Measurements from ENCODE around the gene SMIM41. TPM values are rescaled to one million over a fixed set of nuclear protein-coding genes. Genes with fewer than 3 reads are reported as not detected.

Gene SMIM41
- total and polyA plus RNA-seq, 2 experiments from 2014 or later, result not detected

DNA sequence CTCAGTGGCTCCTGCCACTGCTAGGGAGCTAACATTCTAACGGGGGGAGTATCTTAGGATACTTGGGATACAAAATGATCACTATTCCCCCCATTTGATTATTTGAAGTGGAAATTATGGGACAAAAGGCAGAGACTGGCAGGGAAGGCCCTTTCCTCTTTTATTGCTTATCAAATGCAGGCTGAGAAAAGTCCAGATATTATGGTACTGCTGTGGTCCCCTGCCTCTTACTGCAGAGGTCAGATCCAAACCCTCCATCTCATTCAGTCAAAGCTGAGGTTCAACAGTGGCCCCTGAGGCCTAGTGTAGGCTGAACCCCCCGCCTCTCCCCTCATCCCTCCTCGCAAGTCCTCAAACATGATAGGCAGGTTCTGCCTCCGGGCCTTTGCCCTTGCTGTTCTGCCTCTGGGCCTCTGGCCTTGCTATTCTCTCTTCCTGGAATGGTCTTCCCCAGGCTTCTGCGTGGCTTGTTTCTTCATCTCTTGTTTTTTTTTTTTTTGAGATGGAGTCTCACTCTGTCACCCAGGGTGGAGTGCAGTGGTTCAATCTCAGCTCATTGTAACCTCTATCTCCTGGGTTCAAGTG is 78.2 kb downstream of the SMIM41 start:
- Histone ChIP-seq H3K79me2 (ENCODE audit: insufficient read depth) (no peaks in the 10 kb centered on the region), H3K4me1 (ENCODE audit: insufficient read depth) (peaks cover 6% of the 10 kb centered on the region), H3K4me3 (no peak overlapping the region), H3K36me3 (ENCODE audit: low read depth) (no peaks in the 10 kb centered on the region), H3K27ac (no peak overlapping the region), H2AFZ (no peak overlapping the region), H3K9me2 (ENCODE audit: insufficient read depth) (no peaks in the 10 kb centered on the region), H4K20me1 (ENCODE audit: insufficient read depth) (no peaks in the 10 kb centered on the region), H3F3A (ENCODE audit: insufficient read depth) (no peaks in the 10 kb centered on the region), H3K27me3 (replicated peaks; ENCODE audit: insufficient read depth) (no peaks in the 10 kb centered on the region), H3K9me3 (ENCODE audit: low read depth) (no peaks in the 10 kb centered on the region), H3K4me2 (ENCODE audit: unreplicated experiment) (no peak overlapping the region), H3K9ac (no peak overlapping the region)
- in situ Hi-C loops (cut with MboI), result loop anchor here (10.0 kb wide), 1 partner anchor 717 kb away; no protein-coding TSS in a partner anchor
- DNase-seq, result no peak
- TF ChIP-seq EZH2phosphoT487 (IDR thresholded peaks at IDR 0.05; ENCODE audit: insufficient read depth, low read depth), result no peak
- no peak for TF ChIP-seq EZH2 (IDR thresholded peaks at IDR 0.05; ENCODE audit: insufficient read depth, poor library complexity, severe bottlenecking)
- WGBS, 2 experiments (ENCODE audit: low coverage in 1 of 2, low lambda C conversion rate in 2 of 2, missing lambda C conversion rate in 2 of 2), result 71 to 74% methylated on average over 5 of the region's 5 CpGs

Other genes with a start within 250 kb of the SMIM41 start
- gene FIGNL2, start 231.0 kb upstream of the SMIM41 start, total RNA-seq (2014; rRNA removed; shearing (Covaris generic)), result 0.32 and 0.76 TPM in 2 replicates
- 0.13 and 0.23 TPM in 2 replicates for gene FIGNL2, start 231.0 kb upstream of the SMIM41 start, polyA plus RNA-seq (2016; fragmentation: Nextera tagmentation; extraction: Ambion mirVana)
- not detected in 2 replicates for gene ANKRD33, start 191.6 kb upstream of the SMIM41 start, total RNA-seq (2014; rRNA removed; shearing (Covaris generic))
- gene ANKRD33, start 191.6 kb upstream of the SMIM41 start, polyA plus RNA-seq (2016; fragmentation: Nextera tagmentation; extraction: Ambion mirVana), result not detected in 2 replicates
- gene ACVRL1, start 172.2 kb upstream of the SMIM41 start, total RNA-seq (2014; rRNA removed; shearing (Covaris generic)), result 67.4 and 114 TPM in 2 replicates
- 18.9 and 19.1 TPM in 2 replicates for gene ACVRL1, start 172.2 kb upstream of the SMIM41 start, polyA plus RNA-seq (2016; fragmentation: Nextera tagmentation; extraction: Ambion mirVana)
- gene ACVR1B, start 128.0 kb upstream of the SMIM41 start, total RNA-seq (2014; rRNA removed; shearing (Covaris generic)), result 16.4 and 17.0 TPM in 2 replicates
- gene ACVR1B, start 128.0 kb upstream of the SMIM41 start, polyA plus RNA-seq (2016; fragmentation: Nextera tagmentation; extraction: Ambion mirVana), result 2.8 and 3.1 TPM in 2 replicates
- gene TAMALIN, start 72.8 kb upstream of the SMIM41 start, total RNA-seq (2014; rRNA removed; shearing (Covaris generic)), result 2.2 and 5.9 TPM in 2 replicates
- not detected in 2 replicates for gene TAMALIN, start 72.8 kb upstream of the SMIM41 start, polyA plus RNA-seq (2016; fragmentation: Nextera tagmentation; extraction: Ambion mirVana)
- gene NR4A1, start 28.3 kb upstream of the SMIM41 start, total RNA-seq (2014; rRNA removed; shearing (Covaris generic)), result 12.5 and 13.1 TPM in 2 replicates
- 10.2 and 11.1 TPM in 2 replicates for gene NR4A1, start 28.3 kb upstream of the SMIM41 start, polyA plus RNA-seq (2016; fragmentation: Nextera tagmentation; extraction: Ambion mirVana)
- gene ATG101, start 9.7 kb upstream of the SMIM41 start, total RNA-seq (2014; rRNA removed; shearing (Covaris generic)), result 113 and 139 TPM in 2 replicates
- gene ATG101, start 9.7 kb upstream of the SMIM41 start, polyA plus RNA-seq (2016; fragmentation: Nextera tagmentation; extraction: Ambion mirVana), result 77.3 and 77.9 TPM in 2 replicates
- gene KRT80, start 112.3 kb downstream of the SMIM41 start, total RNA-seq (2014; rRNA removed; shearing (Covaris generic)), result 0.38 and 0.65 TPM in 2 replicates
- 1.3 TPM in 2 replicates for gene KRT80, start 112.3 kb downstream of the SMIM41 start, polyA plus RNA-seq (2016; fragmentation: Nextera tagmentation; extraction: Ambion mirVana)
- 5.7 and 11.0 TPM in 2 replicates for gene KRT7, start 153.5 kb downstream of the SMIM41 start, total RNA-seq (2014; rRNA removed; shearing (Covaris generic))
- 14.4 and 17.4 TPM in 2 replicates for gene KRT7, start 153.5 kb downstream of the SMIM41 start, polyA plus RNA-seq (2016; fragmentation: Nextera tagmentation; extraction: Ambion mirVana)
- 0.11 TPM in 1 of 2 replicates, not detected in the other for gene KRT86, start 194.9 kb downstream of the SMIM41 start, total RNA-seq (2014; rRNA removed; shearing (Covaris generic))
- 0.16 and 0.27 TPM in 2 replicates for gene KRT86, start 194.9 kb downstream of the SMIM41 start, polyA plus RNA-seq (2016; fragmentation: Nextera tagmentation; extraction: Ambion mirVana)
- gene KRT81, start 211.8 kb downstream of the SMIM41 start, total RNA-seq (2014; rRNA removed; shearing (Covaris generic)), result 0.11 TPM in 1 of 2 replicates, not detected in the other
- gene KRT81, start 211.8 kb downstream of the SMIM41 start, polyA plus RNA-seq (2016; fragmentation: Nextera tagmentation; extraction: Ambion mirVana), result 0.34 and 0.95 TPM in 2 replicates
- not detected in 2 replicates for gene KRT83, start 241.7 kb downstream of the SMIM41 start, total RNA-seq (2014; rRNA removed; shearing (Covaris generic))
- not detected in 2 replicates for gene KRT83, start 241.7 kb downstream of the SMIM41 start, polyA plus RNA-seq (2016; fragmentation: Nextera tagmentation; extraction: Ambion mirVana)